Fibroblast of villous mesenchyme (primary cell): ENCODE results near the gene KIF11. TPM values are rescaled to one million over a fixed set of nuclear protein-coding genes. Genes with fewer than 3 reads are reported as not detected.

ENCODE experiments used
- DNase-seq: peaks from one replicate; pipeline ENCODE4 v3.0.0-alpha.2; 2010; ENCODE audit warnings: low read depth
- H3K4me3 ChIP-seq: 2 replicates; pipeline ENCODE4 v1.5.1; 2011; ENCODE audit warnings: low read depth, mild to moderate bottlenecking, low read length
- CTCF ChIP-seq: IDR thresholded peaks from 2 replicates; pipeline ENCODE4 v1.5.1; 2012; ENCODE audit warnings: low read depth, mild to moderate bottlenecking, low read length; ENCODE audit not compliant: insufficient read depth
- small RNA-seq: library from RNA; depleted of rRNA; stranded (forward); fragments of <200 nt; gene quantifications from one replicate; pipeline ENCODE3, GENCODE V24; 2012
- total RNA-seq: library from RNA; depleted of rRNA; stranded (reverse); fragments of >200 nt; gene quantifications from 2 replicates; pipeline ENCODE4 v1.2.3, GENCODE V29; 2012

The KIF11 gene
- total RNA-seq, 1 donor, result 20.7 TPM

- H3K4me3 ChIP-seq, result no peak overlapping the region
- DNase-seq, result no peak
- TF ChIP-seq CTCF, result no peak
Observed at GRCh38 chr10:92696606-92697383, 103.9 kb downstream of the KIF11 start.

GRCh38 chr10:92697663-92698511, 105.0 kb downstream of the KIF11 start:
- peak; percentile 64 for DNase-seq
- no peak for TF ChIP-seq CTCF
- no peak overlapping the region for H3K4me3 ChIP-seq

- H3K4me3 ChIP-seq, result peak overlapping the region; percentile 53
- TF ChIP-seq CTCF, result no peak
- DNase-seq, result no peak
Observed at GRCh38 chr10:92699193-92699517, 106.2 kb downstream of the KIF11 start.

- peak; percentile 52 for DNase-seq
- peak overlapping the region; percentile 53 for H3K4me3 ChIP-seq
- TF ChIP-seq CTCF, result no peak
Observed at GRCh38 chr10:92699518-92700381, 106.8 kb downstream of the KIF11 start.

GRCh38 chr10:92702301-92702916, 109.5 kb downstream of the KIF11 start:
- no peak for TF ChIP-seq CTCF
- DNase-seq, result no peak

More at GRCh38 chr10:92702301-92702916, 109.5 kb downstream of the KIF11 start:
- no peak overlapping the region for H3K4me3 ChIP-seq

Small RNAs within 50 kb of the gene (small RNA-seq; reads per million reads assigned to genes)
- not detected for gene RN7SL644P

Other genes with a start within 250 kb of the KIF11 start
- gene IDE, start 19.0 kb upstream of the KIF11 start, total RNA-seq, result 41.6 and 56.6 TPM in 2 replicates
- 0.43 and 1.3 TPM in 2 replicates for gene HHEX, start 96.8 kb downstream of the KIF11 start, total RNA-seq